HUES6 (cell line): ENCODE measurements around the gene IFT52.

Experiments used
- H3K27ac ChIP-seq: 2 replicates; pipeline ENCODE4 v1.7.0; 2013; ENCODE audit warnings: low read depth, mild to moderate bottlenecking, low read length, inconsistent platforms
- H3K27me3 ChIP-seq: 2 replicates; pipeline ENCODE4 v1.6.1; 2013; ENCODE audit warnings: low read length; ENCODE audit not compliant: control insufficient read depth, insufficient read depth
- H3K36me3 ChIP-seq: 2 replicates; pipeline ENCODE4 v1.6.1; 2013; ENCODE audit warnings: low read length; ENCODE audit not compliant: control insufficient read depth, insufficient read depth
- H3K4me1 ChIP-seq: 2 replicates; pipeline ENCODE4 v1.6.1; 2013; ENCODE audit warnings: low read length; ENCODE audit not compliant: control insufficient read depth, insufficient read depth
- H3K4me3 ChIP-seq: 2 replicates; pipeline ENCODE4 v1.5.1; 2013; ENCODE audit warnings: low read depth, low read length
- H3K9ac ChIP-seq: one replicate; pipeline ENCODE4 v1.6.1; 2013; ENCODE audit warnings: mild to moderate bottlenecking, low read length
- H3K9me3 ChIP-seq: 2 replicates; pipeline ENCODE4 v1.6.1; 2013; ENCODE audit warnings: low read depth, low read length; ENCODE audit not compliant: control insufficient read depth, insufficient read depth

Gene IFT52

DNA sequence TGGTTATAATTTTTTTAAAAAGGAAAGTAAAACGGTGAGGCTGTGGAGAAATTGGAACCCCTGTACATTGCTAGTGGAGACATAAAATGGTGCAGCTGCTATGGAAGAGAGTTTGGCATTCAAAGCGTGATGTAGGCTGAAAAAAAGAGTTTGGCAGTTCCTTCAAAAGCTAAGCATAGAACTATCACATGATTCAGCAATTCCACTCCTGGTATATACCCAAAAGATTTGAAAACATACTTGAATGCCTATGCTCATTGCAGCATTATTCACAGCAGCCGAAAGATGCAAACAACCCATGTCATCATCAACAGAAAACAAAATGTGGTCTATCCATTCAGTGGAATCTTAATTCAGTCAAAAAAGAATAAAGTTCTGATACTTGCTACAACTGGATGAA is 36.4 kb upstream of the IFT52 start:
- H3K27ac ChIP-seq = no peak overlapping the region
- H3K9me3 ChIP-seq = no peaks in the 10 kb centered on the region
- no peaks in the 10 kb centered on the region for H3K36me3 ChIP-seq
- no peak overlapping the region for H3K9ac ChIP-seq
- no peaks in the 10 kb centered on the region for H3K27me3 ChIP-seq
- H3K4me3 ChIP-seq = no peak overlapping the region
- H3K4me1 ChIP-seq = peaks cover 8% of the 10 kb centered on the region; the same call in 1 of the 2 replicates

DNA sequence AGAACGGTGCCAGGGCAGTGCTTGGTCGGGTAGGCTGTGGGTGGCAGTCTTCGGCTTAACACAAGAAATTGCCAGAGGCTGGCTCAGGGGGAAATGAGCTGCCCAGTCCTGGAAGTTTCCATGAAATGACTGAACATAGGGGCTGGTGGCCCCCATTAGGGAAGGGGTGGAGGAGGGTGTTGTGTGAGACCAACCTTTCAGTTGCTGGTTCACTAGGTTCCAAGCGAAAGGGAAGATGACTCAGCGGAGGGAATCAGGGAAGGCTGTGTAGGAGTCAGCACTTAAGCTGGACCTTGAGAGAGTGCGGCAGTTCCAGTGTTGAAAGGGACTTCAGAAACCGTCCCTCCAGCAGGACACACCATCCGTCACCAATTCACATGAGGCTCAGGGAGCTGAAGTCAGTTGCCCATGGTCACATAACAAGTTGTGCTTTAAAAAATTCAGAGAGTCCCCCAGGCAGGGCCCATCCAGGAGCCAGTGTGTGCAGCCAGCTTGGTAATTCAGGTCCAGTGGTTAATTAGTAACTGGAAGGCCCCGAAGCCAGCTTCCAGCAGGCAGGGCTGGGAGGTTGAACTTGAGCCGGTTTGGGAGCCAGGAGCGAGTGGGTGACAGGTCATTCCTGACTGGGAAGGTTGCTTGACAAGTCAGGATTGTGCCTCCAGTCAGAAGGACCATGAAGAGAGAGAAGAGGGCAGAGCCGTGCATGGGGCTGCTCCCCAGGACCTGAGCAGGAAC is 32.2 kb upstream of the IFT52 start, which contains the start of gene SGK2:
Gene SGK2 (plus strand): TSS at position 616 of the 735 bp plus-strand sequence. CDS start 7,469 bp downstream, outside the sequence.
- no peaks in the 10 kb centered on the region for H3K36me3 ChIP-seq
- no peak within 1 kb of the TSS for H3K27ac ChIP-seq
- no peak within 1 kb of the TSS for H3K9ac ChIP-seq
- peaks cover 8% of the 10 kb centered on the region; the same call in 1 of the 2 replicates for H3K4me1 ChIP-seq
- H3K9me3 ChIP-seq = no peaks in the 10 kb centered on the region
- no peaks in the 10 kb centered on the region for H3K27me3 ChIP-seq
- H3K4me3 ChIP-seq = no peak within 1 kb of the TSS

DNA sequence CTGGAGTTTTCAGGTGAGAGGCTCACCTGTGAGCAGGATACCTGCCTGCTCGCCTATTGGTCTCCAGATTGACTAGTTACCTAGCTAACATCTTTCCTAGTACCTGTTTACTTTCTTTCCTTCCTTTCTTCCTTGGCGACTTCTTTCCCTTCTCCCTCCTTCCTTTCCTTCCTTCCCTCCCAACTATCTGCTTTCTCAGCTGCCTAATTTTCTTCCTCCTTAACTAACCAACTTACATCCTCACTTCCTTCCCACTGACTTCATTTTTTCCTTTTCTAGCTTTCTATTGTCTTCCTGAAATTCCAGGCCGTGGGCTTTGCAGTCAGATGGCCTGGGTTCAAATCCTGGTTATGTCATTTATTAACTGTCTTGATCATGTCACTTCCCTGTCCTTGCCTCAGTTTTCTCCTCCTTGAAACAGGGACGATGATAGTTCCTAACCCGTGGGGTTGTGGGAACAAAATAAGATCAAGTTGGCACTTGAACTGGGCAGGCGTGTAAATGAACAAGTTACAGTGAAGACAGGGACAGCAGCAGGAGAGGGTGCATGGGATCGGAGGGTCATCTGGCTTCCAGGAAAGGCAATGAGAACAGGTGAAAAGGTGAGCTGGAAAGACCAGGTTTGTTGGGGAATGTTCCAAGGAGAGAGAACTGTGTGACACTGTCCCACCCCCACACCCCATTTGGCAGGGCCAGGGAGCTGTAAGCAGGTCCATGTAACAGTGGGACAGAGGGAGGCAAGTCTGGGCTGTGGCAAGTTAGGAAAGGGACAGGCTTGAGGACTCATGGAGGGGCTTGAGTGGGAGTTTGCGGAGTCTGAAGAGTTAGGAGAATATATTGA is 31.4 kb upstream of the IFT52 start:
- H3K27ac ChIP-seq = no peak overlapping the region
- peaks cover 8% of the 10 kb centered on the region; the same call in 1 of the 2 replicates for H3K4me1 ChIP-seq
- H3K4me3 ChIP-seq = no peak overlapping the region
- H3K27me3 ChIP-seq = no peaks in the 10 kb centered on the region
- H3K36me3 ChIP-seq = no peaks in the 10 kb centered on the region
- H3K9ac ChIP-seq = no peak overlapping the region
- H3K9me3 ChIP-seq = no peaks in the 10 kb centered on the region

DNA sequence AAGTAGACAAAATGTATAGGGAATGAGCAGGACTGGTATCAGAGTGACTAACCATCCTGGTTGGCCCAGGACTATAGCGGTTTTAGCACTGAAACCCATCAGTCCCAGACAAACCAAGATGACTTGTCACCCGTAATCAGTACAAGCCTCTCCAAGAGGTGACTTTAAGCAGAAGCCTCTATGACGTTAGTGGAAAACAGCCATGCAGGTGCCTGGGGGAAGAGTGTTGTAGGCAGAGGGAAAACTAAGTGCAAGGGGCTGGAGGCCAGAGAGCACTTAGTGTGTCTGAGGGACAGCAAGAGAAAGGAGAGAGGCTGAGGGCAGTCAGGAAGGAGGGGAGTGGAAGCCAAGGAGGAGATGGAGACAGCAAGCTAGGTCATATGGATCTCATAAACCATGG is 29.8 kb upstream of the IFT52 start:
- Histone ChIP-seq H3K36me3 (no peaks in the 10 kb centered on the region), H3K9ac (no peak overlapping the region), H3K27me3 (no peaks in the 10 kb centered on the region), H3K4me3 (no peak overlapping the region), H3K4me1 (peaks cover 8% of the 10 kb centered on the region; the same call in 1 of the 2 replicates), H3K9me3 (no peaks in the 10 kb centered on the region), H3K27ac (no peak overlapping the region)

DNA sequence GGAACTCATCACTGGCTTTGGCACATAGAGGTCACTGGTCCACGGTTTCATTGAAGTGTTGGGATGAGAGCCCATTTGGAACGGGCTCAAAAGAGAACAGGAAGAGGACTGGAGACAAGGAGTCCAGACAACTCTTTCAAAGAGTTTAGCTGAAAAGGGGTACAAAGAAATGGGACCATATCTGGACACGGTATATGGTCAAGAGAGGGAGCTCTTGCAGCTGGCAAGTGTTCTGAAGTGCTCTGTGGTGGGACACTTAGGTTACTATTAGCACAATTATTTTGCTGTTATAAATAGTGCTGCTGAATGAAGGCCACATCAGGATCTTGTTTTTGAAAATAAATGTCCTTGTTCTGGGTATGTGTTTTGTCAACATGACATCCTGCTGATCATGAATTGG is 27.3 kb upstream of the IFT52 start:
- peaks cover 5% of the 10 kb centered on the region; the same call in 1 of the 2 replicates for H3K4me1 ChIP-seq
- no peak overlapping the region for H3K27ac ChIP-seq
- H3K9ac ChIP-seq = no peak overlapping the region
- no peaks in the 10 kb centered on the region for H3K36me3 ChIP-seq
- H3K4me3 ChIP-seq = no peak overlapping the region
- H3K27me3 ChIP-seq = no peaks in the 10 kb centered on the region
- no peaks in the 10 kb centered on the region for H3K9me3 ChIP-seq

DNA sequence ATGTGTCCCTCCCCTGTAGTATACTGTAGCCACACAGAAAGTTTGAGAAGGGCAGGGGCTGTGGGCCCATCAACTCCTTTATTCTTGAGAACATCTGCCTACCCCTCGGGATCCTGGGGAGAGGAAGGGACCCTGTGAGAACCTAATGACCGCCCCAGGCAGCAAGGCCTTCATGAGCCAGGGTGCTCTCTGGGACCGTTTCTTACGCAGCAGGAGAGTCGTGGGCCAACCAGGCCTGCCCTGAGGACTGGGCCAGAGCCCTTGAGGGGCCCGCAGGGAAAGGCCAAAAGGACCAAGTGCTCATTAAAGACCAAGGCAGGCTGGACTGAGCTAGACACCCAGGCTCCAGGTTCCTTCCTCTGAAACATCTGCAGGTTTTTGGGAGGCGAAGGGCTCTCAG is 26.7 kb upstream of the IFT52 start:
- Histone ChIP-seq H3K9me3 (no peaks in the 10 kb centered on the region), H3K4me3 (no peak overlapping the region), H3K27me3 (no peaks in the 10 kb centered on the region), H3K9ac (no peak overlapping the region), H3K27ac (no peak overlapping the region), H3K36me3 (no peaks in the 10 kb centered on the region), H3K4me1 (no peaks in the 10 kb centered on the region)

DNA sequence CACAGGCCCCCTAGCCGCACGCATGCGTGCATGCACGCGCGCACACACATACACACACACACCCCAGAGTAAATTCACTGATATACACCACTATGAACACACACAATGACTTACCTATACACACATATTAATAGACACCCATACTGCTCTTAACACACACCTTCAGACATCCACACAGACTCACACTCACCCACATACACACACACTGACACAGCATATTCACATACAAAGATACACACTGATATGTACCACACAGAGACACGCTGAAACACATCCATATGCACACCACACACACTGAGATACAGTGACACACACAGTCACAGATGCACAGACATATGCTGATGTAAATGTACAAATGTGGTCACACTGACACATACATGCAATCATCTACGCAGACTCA is 26.3 kb upstream of the IFT52 start:
- no peak overlapping the region for H3K9ac ChIP-seq
- H3K4me1 ChIP-seq = no peaks in the 10 kb centered on the region
- H3K36me3 ChIP-seq = no peaks in the 10 kb centered on the region
- no peaks in the 10 kb centered on the region for H3K9me3 ChIP-seq
- H3K27ac ChIP-seq = no peak overlapping the region
- H3K4me3 ChIP-seq = no peak overlapping the region
- H3K27me3 ChIP-seq = no peaks in the 10 kb centered on the region

DNA sequence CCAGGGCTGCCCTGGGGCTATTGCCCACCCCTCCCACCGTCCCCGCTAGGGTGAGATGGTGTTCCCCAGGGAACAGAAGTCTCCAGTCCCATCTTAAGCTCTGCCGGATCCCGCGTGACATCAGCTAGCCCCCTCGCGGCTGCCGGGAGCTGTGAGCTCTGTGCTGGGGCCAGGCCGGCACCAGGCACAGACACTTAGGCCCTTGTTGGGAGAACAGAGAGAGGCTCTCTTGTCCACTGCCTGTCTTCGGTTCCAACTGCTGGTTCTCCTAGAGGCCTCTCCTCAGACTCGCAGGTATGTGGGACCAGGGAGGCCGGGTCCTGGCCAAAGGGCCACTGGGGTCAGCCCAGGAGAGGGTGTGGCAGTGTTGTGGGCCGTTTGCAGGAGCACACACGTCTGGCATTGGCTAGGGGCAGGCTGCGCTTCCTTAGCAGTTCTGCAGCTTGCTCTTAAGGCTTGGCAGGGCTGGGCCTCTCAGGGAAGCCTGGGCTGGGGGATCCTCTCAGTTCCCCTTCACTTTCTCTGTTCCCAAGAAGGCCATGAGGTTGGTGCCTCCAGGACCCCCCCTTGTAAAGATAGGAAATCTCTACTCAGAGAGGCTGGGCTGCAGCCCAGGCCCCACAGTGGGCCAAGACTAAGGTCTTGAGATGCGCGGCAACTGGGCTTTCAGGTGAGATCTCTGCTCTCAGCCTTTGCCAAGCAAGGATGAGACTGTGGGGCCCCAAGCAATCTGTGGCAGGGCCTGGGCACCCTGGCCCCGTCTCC is 25.6 kb upstream of the IFT52 start:
- Histone ChIP-seq H3K4me3 (no peak overlapping the region), H3K27me3 (no peaks in the 10 kb centered on the region), H3K27ac (no peak overlapping the region), H3K4me1 (no peaks in the 10 kb centered on the region), H3K36me3 (no peaks in the 10 kb centered on the region), H3K9ac (no peak overlapping the region), H3K9me3 (no peaks in the 10 kb centered on the region)

DNA sequence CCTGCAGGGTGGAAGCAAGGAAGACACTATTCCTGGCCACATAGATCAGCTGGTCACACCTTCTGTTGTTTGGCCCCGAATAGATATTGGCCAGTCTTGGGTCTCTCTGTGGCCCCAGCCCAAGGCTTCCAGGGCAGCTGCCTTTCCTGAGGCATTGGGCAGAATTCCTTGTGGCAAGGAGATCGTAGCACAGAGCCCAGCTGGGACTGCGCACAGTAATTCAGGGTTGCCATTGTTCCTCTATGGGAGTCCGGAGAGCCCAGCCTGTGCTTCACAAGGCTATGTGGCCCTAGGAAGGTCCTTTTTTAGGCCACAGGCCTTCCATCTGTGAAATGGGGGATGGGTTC is 25.0 kb upstream of the IFT52 start:
- Histone ChIP-seq H3K4me1 (no peaks in the 10 kb centered on the region), H3K4me3 (no peak overlapping the region), H3K36me3 (no peaks in the 10 kb centered on the region), H3K27me3 (no peaks in the 10 kb centered on the region), H3K9me3 (no peaks in the 10 kb centered on the region), H3K9ac (no peak overlapping the region), H3K27ac (no peak overlapping the region)

DNA sequence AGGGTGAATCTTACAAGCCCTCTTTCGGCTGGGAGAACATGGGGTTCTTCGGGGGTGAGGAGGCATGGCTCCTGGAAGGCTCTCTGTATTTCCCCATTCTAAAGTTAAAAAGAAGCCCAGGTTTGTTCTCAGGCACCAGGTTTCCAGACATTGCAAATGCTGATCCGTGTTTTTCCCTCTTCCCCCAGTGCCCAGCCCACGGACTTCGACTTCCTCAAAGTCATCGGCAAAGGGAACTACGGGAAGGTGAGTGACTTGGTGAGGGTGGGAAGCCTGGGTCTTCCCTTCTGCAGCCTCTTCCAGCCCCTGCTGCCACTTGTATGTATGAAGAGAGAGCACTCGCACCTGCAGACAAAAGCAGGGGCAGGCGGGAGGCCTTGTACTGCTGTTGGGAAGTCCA is 23.3 kb upstream of the IFT52 start:
- Histone ChIP-seq H3K9ac (no peak overlapping the region), H3K9me3 (no peaks in the 10 kb centered on the region), H3K4me3 (no peak overlapping the region), H3K36me3 (no peaks in the 10 kb centered on the region), H3K27ac (no peak overlapping the region), H3K27me3 (no peaks in the 10 kb centered on the region), H3K4me1 (no peaks in the 10 kb centered on the region)

DNA sequence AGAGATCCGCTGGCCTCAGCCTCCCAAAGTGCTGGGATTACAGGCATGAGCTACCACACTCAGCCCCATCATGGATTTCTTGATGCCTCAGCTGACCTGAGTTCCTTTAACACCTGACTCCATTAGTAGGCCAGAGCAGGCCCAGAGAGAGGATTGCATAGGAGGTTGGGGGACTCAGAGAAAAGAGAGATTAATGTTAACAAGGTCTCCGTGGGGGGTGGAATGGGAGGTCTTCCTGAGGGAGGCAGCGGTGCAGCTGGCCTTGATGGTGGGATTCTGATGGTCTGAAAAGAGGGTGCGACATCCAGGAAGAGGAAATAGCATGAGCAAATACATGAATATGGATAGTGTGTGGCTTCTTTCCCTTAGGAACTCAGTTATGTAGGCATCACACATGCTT is 22.0 kb upstream of the IFT52 start:
- no peaks in the 10 kb centered on the region for H3K36me3 ChIP-seq
- H3K4me3 ChIP-seq = no peak overlapping the region
- H3K27me3 ChIP-seq = no peaks in the 10 kb centered on the region
- no peak overlapping the region for H3K9ac ChIP-seq
- no peaks in the 10 kb centered on the region for H3K9me3 ChIP-seq
- H3K27ac ChIP-seq = no peak overlapping the region
- H3K4me1 ChIP-seq = no peaks in the 10 kb centered on the region
